ENCODE results near the gene NEURL1.
"Not testable (repeated sequence)": the region's sequence is repeated elsewhere in the genome, so short reads cannot be mapped to it uniquely, and the experiment has no call there.

Gene NEURL1

DNA sequence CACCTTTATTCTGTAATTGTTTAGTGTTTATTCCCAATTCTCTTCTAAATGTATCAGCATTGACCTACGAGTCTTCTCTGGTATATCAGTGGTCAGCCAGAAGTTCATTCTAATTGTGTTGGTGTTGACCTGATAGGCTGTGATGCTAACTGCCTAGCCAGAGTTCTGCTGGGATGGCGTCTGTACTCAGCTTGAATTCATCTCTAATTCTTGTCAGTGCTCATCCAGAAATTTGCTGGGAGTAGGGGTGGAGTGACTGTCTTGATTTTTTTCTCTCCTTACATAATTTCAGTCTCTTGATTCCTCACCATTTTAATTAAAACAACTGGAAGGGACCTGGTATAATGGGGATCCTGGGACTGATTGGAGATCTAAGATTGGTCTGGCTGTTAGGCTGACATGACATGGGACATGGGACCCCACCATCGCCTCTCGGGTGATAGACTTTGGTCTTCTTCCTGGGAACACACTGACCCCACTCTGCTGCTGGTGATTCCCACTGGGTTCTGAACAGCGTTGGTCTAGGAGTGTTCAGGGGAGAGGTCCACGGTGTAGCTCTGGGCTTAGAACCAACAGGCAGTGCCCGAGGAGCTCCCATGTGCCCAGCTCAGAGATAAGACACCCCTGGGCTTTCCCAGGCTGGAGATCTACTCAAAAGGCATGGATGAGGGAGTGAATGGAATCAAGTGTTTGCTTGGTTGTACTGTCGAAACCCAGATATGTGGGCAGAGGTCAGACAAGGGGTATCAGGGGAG is 3.8 kb downstream of the NEURL1 start:
- no peak for TF ChIP-seq ZFX (IDR thresholded peaks at IDR 0.05)
- TF ChIP-seq, protein P1, sequence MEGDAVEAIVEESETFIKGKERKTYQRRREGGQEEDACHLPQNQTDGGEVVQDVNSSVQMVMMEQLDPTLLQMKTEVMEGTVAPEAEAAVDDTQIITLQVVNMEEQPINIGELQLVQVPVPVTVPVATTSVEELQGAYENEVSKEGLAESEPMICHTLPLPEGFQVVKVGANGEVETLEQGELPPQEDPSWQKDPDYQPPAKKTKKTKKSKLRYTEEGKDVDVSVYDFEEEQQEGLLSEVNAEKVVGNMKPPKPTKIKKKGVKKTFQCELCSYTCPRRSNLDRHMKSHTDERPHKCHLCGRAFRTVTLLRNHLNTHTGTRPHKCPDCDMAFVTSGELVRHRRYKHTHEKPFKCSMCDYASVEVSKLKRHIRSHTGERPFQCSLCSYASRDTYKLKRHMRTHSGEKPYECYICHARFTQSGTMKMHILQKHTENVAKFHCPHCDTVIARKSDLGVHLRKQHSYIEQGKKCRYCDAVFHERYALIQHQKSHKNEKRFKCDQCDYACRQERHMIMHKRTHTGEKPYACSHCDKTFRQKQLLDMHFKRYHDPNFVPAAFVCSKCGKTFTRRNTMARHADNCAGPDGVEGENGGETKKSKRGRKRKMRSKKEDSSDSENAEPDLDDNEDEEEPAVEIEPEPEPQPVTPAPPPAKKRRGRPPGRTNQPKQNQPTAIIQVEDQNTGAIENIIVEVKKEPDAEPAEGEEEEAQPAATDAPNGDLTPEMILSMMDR (conservative IDR thresholded peaks at IDR 0.05): no peak

DNA sequence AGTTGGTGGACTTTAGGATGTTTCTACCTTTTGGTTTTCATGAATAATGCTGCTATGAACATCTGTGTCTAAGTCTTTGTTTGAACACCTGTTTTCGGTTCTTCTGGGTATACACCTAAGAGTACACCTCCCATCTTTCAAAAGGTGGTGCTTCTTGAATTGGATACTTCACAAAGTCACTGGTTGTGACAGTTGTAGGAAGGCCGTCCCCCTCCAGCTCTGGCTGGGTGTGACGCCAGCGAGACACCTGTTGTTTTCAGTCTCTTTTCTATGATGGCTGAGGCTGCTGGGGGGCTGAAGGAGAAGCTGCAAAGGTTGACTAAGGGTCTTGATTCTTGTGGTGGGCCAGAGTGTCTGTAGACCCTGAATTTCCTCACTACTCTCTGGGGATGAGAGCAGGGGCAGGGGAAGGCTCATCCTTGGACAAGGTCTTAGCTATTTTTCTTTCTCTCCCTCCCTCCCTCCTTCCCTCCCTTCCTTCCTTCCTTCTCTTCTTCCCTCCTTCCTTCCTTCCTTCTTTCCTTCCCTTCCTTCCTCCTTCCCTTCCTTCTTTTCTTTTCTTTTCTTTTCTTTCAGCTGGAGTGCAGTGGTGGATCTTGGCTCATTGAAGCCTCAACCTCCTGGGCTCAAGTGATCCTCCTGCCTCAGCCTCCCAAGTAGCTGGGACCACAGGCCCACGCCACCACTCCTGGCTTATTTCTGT is 5.6 kb downstream of the NEURL1 start:
- TF ChIP-seq ZFX (IDR thresholded peaks at IDR 0.05): no peak
- TF ChIP-seq, protein P1 (conservative IDR thresholded peaks at IDR 0.05): no peak
- no peak overlapping the region for H3K27ac ChIP-seq

More for the DNA sequence above, 3.8 kb downstream of the NEURL1 start:
- H3K27ac ChIP-seq: no peak overlapping the region

DNA sequence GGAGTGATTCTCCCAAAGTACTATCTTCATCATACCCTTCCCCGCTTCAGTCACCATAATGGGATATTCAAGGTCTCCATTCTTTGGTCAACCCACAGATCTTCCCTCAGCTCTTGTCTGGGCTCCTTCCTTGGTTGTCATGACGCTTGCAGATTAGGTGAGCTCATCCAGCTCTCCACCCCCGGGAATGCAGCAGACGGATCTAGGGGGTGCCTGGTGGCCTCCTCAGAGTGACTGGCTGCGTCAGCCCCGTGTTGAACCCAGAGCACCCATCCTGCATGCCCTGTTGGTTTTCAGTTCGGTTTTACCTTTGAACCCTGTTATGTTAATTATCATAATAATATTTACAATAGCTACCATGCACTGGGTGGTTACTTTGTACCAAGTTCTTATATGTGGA is 6.4 kb downstream of the NEURL1 start:
- TF ChIP-seq ZFX (IDR thresholded peaks at IDR 0.05): no peak
- TF ChIP-seq, protein P1 (conservative IDR thresholded peaks at IDR 0.05): no peak
- H3K27ac ChIP-seq: no peak overlapping the region

DNA sequence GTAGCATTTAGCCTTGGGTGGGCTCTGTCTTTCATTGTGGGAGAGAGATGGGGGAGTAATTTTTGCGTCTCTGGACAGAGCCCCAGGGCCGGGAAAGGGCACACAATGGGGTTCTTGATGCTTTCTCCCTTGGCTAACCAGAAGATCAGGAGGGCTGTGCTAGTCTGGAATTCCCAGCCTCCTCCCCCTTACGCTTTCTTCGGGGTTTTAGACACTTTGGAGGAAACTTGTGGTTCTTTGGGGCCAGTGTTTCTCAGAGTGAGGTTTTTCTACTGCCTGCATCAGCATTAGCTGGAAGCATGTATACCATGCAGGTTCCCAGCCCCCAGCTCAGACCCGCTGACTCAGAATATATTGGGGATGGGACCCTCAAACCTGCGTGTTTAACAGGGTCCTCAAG is 7.0 kb downstream of the NEURL1 start:
- no peak overlapping the region for H3K27ac ChIP-seq
- no peak for TF ChIP-seq ZFX (IDR thresholded peaks at IDR 0.05)
- TF ChIP-seq, protein P1 (conservative IDR thresholded peaks at IDR 0.05): no peak

DNA sequence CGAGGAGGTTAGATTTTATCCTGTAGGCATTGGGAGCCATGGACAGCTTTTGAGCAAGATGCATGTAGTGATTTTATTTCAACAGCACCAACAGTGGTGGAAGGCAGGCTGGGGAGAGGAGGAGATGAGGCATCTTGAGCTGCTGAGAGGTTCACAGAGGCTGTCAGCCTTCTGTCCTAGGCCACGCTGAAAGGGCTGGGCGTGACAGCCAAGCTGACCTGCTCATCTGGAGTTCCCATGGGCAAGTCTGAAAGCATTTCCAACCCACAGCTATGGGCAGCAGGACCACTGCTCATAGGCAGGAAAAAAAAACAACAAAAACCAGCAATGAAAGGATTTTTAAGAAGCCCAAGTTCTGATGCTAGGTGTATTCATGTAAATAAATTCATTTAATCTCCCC is 7.7 kb downstream of the NEURL1 start:
- no peak for TF ChIP-seq ZFX (IDR thresholded peaks at IDR 0.05)
- TF ChIP-seq, protein P1 (conservative IDR thresholded peaks at IDR 0.05): no peak
- H3K27ac ChIP-seq: no peak overlapping the region

DNA sequence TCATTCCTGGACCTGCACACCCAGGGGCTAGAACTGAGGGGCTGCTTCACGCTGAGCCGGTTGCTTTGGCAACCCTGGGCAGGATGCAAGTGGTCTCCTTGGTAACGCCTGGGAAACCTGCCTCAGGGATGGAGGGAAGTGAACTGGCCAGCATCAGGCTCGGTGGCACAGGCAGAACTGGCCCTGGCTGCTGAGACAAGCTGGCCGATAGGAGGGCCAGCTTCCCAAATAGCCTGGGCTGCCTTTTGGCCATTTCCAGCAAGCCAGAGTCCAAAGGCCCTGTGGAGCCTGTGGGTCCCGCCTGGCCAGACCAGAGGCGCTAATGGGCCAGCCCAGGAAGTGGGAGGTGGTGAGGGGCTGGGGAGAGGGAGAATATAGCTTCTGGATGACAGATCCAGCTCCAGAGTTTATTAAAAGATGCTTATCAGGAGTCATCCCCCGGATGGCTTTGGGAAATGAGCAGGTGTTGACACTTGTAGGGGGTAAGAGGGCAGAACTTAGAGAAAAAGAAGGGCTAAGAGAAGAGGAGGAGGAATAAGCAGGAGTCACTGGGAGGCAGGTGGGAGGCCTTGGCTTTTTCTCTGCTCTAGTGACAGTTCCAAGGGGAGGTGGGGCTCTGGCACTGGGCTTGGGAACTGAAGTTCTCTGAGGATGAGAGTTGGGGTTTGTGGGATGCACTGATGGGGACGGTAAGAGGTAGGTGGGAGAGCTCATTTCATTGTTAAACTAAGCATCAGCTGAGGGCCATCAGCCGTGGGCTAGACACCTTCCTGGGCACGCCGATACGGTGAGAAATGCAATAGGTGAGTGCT is 9.6 kb downstream of the NEURL1 start:
- TF ChIP-seq, protein P1 (conservative IDR thresholded peaks at IDR 0.05): no peak
- no peak for TF ChIP-seq ZFX (IDR thresholded peaks at IDR 0.05)
- no peak overlapping the region for H3K27ac ChIP-seq

DNA sequence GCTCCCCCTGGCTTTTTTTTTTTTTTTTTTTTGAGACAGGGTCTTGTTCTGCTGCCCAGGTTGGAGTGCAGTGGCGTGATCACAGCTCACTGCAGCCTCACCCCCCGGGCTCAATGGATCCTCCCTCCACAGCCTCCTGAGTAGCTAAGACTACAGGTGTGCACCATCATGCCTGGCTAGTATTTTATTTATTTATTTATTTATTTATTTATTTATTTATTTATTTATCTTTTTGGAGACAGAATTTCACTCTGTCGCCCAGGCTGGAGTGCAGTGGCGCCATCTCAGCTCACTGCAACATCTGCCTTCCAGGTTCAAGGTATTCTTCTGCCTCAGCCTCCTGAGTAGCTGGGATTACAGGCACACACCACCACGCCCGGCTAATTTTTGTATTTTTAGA is 10.3 kb downstream of the NEURL1 start:
- not testable (repeated sequence) for H3K27ac ChIP-seq

All from C4-2B (cell line).